NCI-H2227 treated with DMSO at 0.1 percent for 48 hours (cell line): ENCODE data around the gene C4orf33.
"Not testable (repeated sequence)": the region's sequence is repeated elsewhere in the genome, so short reads cannot be mapped to it uniquely, and the experiment has no call there.

Experiments
- DNase-seq: peaks from one replicate; lab custom pipeline; 2025; lab: John Stamatoyannopoulos, UW

C4orf33 gene, protein sequence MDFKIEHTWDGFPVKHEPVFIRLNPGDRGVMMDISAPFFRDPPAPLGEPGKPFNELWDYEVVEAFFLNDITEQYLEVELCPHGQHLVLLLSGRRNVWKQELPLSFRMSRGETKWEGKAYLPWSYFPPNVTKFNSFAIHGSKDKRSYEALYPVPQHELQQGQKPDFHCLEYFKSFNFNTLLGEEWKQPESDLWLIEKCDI

GRCh38 chr4:129095811-129096454, at the start of gene C4orf33:
Gene C4orf33 (plus strand): TSS chr4:129096152. CDS start chr4:129102611, 6,459 bp downstream.
- DNase-seq, result peak; percentile 65

DNA sequence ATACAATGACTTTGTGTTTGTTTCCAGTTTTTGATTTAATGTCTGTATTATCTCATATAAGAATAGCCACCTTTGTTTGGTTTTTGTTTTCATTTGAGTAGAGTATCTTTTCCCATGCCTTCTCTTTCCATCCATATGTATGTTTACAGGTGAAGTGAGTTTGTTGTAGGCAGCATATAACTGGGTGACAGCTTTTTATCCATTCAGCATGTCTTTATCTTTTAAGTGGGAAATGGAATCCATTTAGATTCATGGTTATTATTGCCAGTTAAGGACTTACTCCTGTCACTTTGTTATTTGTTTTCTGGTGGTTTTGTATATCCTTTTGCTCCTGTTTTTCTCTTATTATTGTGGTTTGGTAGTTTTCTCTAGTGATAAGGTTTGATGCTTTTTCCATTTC, 36.9 kb upstream of the C4orf33 start:
- DNase-seq, result no peak

DNA sequence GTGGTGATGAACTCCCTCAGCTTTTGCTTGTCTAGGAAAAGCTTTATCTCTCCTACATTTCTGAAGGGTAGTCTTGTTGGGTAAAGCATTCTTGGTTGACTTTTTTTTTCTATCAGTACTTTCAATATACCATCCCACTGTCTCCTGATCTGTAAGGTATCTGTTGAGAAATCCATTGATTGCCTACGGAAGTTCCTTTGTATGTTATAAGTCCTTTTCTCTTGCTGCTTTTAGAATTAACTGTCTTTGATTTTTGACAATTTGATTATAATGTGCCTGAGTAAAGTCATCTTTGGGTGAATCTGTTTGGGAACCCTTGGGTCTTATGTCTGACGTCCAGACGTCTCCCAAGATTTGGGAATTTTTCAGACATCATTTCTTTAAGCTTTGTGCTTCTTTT, 33.4 kb upstream of the C4orf33 start:
- DNase-seq, result no peak

DNA sequence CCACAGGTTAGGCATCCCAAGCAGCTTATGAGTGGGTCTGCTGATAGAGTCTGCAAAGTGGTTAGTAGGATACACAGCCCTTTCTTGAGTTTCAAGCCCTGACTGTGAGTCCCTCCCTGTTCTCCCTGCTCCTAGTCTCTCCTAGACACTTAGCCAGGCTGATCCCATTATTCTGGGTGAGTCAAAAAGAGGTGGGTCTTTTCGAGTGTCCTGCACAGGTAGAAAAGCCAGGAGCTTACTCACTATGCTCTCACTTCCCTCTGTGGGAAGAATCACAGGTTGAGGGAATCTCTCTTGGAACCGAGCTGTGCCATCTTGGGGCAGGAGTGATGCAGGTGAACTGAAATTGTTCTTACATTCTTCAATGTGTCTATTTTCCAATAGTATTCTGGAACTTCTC, 32.3 kb upstream of the C4orf33 start:
- no peak for DNase-seq

DNA sequence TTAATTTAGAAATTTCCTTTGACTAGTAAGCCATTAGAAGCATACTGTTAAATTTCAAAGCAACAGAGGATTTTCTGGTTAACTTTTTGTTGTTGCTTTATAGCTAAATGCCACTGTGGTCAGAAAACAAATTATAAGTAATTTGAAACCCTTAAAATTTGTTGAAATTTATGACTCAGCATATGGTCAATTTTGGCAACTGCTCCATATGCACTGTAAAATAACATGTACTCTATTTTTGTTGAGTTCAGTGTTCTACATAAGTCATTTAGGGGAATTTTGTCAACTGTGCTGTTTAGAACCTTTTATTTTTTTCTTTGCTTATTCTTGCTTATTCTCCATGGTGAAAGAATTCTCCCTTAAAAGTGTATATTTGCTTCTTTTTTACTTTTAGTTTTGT, 31.2 kb upstream of the C4orf33 start:
- DNase-seq, result no peak

GRCh38 chr4:129069537-129069936, 26.4 kb upstream of the C4orf33 start:
- DNase-seq, result not testable (repeated sequence)

- no peak for DNase-seq
Observed at GRCh38 chr4:129077326-129077725, 18.6 kb upstream of the C4orf33 start.

DNA sequence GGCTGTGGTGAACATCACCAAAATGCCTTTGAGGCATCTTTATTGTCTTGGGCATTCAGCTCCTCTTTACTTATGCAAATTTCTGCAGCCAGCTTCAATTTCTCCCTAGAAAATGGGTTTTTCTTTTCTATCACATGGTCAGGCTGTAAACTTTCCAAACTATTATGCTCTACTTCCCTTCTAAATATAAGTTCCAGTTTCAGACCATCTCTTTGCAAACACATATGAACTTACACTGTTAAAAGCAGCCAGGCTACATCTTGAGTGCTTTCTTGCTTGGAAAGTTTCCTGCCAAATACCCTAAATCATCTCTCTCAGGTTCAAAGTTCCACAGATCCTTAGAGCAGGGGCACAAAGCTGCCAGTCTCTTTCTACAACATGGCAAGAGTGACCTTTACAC, 15.8 kb upstream of the C4orf33 start:
- DNase-seq, result no peak

DNA sequence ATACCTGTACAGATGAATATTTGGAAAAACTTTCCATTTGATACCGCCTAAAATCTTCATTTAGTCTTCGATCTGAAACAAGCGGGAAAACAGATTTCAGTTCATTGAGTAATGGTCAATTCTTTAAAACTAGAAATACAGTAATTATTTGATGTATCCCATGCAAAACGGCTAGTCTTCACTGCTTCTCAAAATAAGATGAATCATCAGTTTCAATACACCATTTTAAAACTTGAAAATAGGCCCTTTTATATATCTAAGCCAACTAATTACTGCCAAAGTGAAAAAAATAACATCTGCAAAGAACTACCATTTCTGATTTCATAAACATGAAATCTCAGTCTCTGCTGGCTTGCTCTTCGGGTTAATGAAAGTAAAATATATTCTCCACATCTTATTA, 13.7 kb upstream of the C4orf33 start:
- DNase-seq, result no peak

DNA sequence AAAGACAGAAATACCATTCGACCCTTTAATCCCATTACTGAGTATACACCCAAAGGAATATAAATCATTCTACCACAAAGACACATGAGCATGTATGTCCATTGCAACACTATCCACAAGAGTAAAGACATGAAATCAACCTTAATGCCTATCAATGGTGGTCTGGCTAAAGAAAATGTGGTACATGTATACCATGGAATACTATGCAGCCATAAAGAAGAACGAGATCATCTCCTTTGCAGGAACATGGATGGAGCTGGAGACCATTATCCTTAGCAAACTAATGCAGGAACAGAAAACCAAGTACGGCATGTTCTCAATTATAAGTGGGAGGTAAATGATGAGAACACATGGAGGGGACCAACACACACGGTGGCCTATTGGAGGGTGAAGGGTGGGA, 10.5 kb upstream of the C4orf33 start:
- no peak for DNase-seq

DNA sequence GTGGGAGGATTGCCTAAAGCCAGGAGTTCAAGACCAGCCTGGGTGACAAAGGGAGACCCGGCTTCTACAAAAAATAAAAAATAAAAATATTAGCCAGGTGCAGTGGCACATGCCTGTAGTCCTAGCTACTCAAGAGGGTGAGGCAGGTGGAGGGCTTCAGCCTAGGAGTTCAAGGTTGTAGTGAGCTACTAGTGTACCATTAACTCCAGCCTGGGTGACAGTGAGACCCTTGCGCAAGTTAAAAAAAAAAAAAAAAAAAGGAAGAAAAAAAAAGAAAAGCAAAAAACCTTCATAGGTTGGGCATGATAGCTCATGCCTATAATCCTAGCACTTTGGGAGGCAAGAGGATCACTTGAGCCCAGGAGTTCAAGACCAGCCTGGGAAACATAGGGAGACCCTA, 8.4 kb upstream of the C4orf33 start:
- DNase-seq, result no peak

DNA sequence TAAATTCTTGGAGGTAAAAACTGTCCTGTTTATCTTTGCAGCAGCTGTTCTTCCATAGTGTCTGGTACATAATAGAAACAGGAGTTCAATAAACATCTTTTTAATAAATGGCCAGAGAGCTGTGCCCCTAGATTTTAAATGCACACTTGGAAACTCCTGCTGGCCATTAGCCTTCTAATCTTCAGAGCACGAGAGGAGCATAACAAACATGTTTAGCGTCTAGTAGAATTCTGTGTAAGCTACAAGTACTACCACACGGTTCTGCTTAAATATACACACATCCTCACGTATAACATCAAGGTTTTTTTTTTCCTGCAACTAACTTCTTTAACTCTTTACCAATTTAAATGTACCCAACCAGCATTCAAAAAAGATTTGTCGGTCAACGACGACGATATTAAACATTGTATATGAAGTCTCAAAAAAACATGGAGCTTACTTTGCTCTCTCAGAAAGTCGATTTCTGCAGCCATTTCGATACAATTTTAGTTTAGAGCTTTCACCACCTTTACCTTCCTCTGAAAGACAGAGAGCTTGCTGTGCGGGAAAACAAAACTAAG, 3.2 kb upstream of the C4orf33 start:
- DNase-seq, result peak; percentile 20

GRCh38 chr4:129093191-129093920, 2.6 kb upstream of the C4orf33 start, which contains the start of gene SCLT1:
Gene SCLT1 (minus strand): TSS chr4:129093539. CDS start chr4:129093103, 436 bp downstream.
- DNase-seq, result peak; percentile 88

DNA sequence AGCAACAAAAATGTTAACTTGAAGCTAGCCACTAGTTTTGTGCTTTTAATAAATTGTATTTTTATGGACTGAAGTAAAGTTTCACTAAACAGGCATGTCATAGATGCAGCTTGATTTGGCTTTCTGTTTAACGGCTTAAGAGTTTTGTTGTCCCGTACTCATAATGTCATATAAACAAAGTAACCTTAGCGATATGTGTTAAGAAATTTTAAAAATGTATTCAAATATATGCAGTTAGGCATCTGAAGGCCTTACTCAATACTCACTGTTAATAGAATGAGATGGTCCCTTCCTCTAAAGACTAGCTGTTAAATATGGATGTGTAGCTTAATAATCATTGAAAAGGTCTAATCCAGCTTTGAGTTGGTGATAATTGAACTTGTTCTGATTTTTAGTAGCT, 1.6 kb upstream of the C4orf33 start:
- DNase-seq, result no peak

- no peak for DNase-seq
Observed at GRCh38 chr4:129098531-129099001, 2.6 kb downstream of the C4orf33 start.

DNA sequence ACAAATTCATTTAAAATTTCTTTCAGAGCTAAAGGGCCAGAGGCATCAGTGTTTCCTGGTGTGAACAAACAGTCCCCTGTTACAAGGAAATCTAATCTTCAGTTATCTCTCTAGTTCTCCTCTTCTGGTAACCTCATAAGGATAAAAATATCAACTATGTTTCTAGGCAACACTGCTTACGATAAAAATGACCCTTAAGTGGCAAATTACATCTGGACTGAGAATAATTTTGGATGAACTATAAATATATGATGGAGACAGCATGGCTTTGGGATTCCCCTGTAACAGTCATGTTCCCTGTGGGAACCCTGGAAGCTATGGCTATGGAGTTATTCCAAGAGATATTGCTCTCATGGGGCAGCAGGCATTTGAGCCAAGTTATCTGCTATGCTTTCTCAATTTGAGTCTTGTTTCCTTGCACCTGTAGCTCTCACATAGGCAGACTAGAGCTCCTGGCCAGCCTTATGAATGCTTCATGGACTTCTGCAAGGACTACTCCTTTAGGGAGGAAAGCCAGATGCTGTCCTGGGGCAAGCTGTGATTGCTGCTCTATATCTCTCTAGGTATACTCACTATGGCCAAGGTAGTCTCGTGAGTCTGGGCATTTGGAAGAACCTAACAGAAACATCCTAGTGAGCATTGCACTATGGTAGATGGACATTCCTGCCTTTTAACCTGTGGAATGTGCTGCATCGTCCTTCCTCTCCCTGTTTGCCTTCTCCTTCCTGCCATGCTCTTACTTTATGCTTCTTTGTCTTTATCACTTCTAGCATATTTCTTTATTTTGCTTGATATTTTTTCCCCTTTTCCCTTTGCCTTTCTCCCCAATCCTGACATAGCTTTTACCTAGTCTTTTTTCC, 14.2 kb downstream of the C4orf33 start:
- no peak for DNase-seq

GRCh38 chr4:129110931-129111330, 15.0 kb downstream of the C4orf33 start:
- no peak for DNase-seq

DNA sequence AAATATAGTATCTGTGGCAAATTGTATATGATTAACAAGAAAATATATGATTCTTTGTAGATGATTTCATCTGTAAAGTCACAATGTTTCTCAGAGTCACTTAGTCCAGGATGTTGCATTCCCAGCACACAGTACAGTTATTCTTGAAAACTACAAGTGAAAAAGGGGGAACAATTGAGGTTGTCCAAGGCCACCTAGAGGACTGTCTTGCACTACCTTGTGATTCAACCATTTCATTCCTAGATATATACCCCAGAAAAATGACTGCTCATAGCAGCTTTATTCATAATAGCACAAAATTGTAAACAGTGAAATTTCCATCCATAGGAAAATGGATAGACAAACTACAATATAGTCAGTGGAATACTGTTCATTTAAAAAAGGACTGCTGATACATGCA, 16.0 kb downstream of the C4orf33 start:
- no peak for DNase-seq

DNA sequence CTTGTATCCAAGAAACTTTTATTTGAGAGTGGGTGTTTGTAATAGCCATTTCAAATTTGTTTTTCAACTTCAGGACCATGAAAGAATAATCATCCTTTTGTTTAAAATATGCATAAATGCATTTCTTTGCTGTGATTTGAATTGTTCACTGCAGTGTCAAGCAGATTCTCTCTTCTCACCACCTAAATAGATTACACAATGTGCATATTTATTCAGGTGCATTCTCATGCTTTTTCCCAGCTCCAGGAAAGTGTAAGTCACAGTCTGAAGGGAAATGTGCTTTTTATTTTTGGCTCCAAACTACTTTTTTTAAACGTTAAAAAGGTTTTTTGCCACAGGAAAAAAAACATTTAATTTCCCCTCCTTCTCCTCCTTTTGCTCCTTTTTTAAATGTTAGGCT, 17.5 kb downstream of the C4orf33 start:
- DNase-seq, result no peak

DNA sequence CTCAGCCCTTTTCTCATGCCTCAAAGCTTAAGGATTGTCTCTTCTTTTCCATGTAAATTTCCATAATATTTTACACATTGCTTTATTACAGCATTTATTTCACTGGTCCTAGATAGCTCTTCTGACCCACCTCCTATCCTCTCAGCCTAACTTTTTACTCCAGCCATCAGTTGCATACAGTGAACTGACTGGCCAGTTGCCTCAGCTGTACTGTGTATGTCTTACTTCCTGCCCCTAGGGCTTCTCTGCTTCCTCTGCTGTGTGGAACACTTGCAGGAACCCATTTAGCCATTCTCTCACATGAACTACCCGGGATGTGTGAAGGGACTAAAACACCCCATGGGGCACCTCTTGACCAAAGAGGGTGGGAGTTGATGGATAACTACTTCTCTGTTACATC, 18.0 kb downstream of the C4orf33 start:
- DNase-seq, result no peak

DNA sequence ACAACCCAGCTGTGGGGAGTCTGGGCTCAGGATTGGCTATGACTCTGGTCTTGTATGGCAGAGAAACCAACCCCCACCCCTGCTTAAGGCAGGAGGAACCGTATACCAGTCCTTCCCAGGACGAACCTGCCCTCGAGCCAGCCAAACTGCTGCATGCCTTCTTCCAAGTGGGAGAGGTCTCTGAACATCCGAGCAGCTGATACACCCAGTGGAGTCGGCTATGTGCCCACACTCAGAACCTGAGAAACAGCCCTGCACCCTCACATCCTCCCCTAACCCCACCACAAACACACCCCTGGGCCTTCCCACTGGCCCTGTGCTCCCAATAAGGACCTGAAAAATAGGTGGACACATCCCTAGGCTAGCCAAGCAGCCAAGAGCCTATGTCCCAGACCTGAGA, 21.8 kb downstream of the C4orf33 start:
- no peak for DNase-seq

DNA sequence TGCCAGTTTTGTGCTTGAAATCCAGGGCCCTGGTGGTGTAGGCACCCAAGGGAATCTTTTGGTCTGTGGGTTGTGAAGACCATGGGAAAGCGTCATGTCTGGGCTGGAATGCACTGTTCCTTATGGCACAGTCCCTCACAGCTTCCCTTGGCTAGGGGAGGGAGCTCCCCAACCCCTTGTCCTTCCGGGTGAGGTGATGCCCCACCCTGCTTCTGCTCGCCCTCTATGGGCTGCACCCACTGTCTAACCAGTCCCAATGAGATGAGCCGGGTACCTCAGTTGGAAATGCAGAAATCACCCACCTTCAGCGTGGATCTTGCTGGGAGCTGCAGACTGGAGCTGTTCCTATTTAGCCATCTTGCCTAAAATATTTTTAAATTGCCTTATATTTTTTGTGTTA, 30.7 kb downstream of the C4orf33 start:
- not testable (repeated sequence) for DNase-seq
